GM12875 (cell line): ENCODE data around the gene PPP3CA.

Source experiments
- H3K4me3 ChIP-seq: one replicate; pipeline ENCODE4 v1.5.1; 2011; ENCODE audit warnings: low read depth, low read length, control low read depth
- TF ChIP-seq, protein P1 (sequence below): IDR thresholded peaks from 2 replicates; pipeline ENCODE4 v1.5.1; 2011; ENCODE audit warnings: low read depth, mild to moderate bottlenecking, control low read depth, inconsistent platforms, low read length, moderate library complexity, borderline replicate concordance; ENCODE audit not compliant: insufficient read depth

PPP3CA gene

DNA sequence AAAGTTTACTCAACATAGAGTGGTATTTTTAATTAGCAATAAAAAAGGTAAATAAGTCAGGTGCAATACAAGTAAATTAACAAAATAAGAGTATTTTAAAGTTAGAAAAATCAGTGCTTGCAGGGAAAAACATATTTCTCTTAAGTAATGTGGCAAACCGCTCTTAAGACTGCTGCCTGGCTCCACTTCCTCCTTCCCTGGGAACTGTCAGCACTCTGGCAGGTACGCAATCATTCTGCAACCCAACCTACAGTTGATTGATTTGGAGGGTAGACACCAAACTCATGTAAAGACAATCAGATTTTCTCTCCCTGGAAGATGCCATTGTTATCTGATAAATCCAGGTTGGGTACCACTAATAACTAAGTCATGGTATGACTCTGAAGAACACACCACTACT, 63.9 kb downstream of the PPP3CA start:
- no peak overlapping the region for H3K4me3 ChIP-seq
- TF ChIP-seq, protein P1, sequence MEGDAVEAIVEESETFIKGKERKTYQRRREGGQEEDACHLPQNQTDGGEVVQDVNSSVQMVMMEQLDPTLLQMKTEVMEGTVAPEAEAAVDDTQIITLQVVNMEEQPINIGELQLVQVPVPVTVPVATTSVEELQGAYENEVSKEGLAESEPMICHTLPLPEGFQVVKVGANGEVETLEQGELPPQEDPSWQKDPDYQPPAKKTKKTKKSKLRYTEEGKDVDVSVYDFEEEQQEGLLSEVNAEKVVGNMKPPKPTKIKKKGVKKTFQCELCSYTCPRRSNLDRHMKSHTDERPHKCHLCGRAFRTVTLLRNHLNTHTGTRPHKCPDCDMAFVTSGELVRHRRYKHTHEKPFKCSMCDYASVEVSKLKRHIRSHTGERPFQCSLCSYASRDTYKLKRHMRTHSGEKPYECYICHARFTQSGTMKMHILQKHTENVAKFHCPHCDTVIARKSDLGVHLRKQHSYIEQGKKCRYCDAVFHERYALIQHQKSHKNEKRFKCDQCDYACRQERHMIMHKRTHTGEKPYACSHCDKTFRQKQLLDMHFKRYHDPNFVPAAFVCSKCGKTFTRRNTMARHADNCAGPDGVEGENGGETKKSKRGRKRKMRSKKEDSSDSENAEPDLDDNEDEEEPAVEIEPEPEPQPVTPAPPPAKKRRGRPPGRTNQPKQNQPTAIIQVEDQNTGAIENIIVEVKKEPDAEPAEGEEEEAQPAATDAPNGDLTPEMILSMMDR: no peak

DNA sequence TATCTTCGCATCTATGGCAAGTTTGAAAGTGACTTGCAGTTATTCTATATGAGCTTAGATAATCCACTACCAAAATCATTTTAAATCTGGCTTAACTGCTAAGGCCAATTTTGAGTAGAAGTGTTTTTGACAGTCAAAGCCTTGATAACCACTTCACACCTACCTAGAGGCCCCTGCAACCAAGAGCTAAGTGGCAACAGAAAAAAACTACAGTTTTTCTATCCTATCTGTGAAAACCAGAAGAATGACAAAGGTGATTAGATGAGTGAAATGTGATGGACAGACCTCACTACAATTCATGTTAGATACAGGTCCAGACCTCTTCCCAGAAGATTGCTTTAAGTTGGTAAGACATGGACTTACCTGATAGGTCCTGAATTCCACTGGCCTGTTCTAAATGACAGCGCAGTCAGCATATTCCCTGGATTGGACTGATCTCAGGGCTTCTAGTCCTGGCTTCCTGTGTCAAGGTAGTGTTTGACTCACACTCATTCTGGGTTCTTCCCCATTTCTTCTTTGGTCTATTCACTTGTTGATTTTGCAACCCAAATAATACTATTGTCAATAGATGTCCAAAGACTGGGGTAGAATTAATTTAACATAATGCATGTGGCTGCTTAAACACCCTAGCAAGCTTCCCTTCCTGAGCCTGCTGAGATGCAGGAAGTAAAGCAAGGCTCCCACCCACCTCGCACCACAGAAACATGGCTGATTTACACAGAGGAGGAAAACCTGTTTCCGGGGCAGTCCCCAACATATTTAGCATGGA, 65.1 kb downstream of the PPP3CA start:
- H3K4me3 ChIP-seq: no peak overlapping the region
- TF ChIP-seq, protein P1: no peak

DNA sequence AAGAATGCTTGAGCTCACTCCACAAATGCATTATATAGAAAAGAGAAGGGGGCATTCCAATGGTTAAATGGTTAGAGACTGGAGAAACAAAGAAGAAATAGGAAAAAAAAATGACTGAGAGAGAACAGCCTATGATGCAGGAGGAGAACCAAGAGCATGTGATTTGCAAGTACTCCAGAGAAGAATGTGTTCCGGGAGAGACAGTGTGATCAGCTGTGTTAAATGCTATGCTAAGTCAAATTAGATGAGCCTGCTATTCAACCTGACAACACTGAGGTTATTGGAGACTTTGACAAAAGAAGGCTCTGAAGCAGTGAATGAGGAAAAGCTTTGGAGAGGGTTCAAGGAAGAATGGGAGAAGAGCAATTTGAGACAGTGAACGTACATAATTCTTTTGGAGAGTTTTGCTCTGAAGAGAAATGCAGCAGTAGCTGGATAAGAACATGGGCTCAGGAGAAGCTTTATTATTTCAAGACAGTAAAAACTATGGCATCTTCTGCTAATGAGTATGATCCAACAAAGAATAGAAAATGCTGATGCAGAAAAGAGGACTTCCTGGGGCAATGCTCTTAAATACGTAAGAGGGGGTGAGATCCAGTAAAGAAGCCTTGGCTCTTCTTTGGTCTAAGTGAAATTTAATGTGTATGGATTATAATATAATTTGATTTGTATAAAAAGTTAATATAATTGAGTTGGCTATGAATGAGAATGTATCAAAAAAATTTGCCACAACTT, 66.3 kb downstream of the PPP3CA start:
- TF ChIP-seq, protein P1: no peak
- H3K4me3 ChIP-seq: no peak overlapping the region

DNA sequence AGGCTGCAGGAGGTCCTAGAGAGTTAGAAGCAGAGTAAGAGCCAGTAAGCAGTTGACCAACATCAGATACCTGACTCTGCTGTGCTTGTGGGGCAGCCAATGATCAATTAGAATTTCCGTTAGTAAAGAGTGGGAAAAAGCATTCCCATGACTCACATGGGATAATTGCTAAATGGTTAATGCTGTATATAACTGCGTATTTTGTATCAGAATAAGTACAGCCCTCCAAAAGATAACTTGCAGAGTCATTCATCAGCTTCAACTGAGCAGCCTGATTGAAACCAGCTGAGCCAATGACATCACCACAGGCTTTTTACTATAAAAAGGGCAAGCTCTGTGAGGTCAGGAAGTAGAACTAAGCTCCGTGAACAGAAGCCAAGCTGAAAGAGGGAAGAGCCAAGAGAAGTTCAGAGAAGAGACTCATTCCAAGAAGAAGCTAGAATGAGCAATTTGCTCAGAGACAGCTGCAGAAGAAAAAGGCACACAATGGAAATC, 67.9 kb downstream of the PPP3CA start:
- H3K4me3 ChIP-seq: no peak overlapping the region

DNA sequence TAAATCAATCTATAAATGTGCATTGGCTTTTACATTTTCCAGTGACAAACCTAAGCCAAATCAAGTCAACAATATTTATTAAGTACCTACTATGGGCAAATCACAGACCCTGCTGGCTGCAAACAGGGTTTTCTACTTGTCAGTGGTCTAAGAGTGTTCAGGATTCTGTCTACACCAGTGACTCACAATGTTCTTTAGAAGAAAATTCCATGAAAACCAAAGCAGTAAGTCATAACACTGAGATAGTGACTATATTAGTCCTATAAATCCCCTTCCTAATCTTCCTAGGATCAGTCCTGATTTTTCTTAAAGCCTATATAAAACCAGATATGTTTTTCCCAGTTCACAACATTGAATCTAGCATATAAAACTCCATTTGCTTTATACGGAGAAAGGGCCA, 69.7 kb downstream of the PPP3CA start:
- TF ChIP-seq, protein P1: no peak
- no peak overlapping the region for H3K4me3 ChIP-seq

More for the DNA sequence above, 67.9 kb downstream of the PPP3CA start:
- TF ChIP-seq, protein P1: no peak

DNA sequence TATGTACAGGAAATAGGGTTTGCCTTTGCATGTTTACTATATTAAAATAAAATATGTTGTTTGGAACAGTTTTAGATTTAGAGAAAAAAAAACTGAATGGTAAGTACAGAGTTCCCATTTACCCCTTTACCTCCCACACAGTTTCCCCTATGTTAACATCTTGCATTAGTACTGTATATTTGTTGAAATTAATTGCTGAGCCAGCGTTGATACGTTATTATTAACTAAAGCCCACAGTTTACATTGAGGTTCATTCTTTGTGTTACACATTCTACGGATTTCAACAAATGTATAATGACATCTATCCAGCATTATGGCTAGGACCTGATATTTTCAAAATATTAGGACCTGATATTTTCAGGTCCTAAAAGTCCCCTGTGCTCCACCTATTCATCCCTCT, 70.7 kb downstream of the PPP3CA start:
- TF ChIP-seq, protein P1: no peak
- H3K4me3 ChIP-seq: no peak overlapping the region
